DOHH2 (cell line): Measurements from ENCODE around the gene ORC1.

ENCODE experiments used
- H3F3A ChIP-seq: fragments of 200-600 bp; sonication (generic), shearing (Covaris generic); 2 replicates; pipeline ENCODE4 v1.6.0; 2016; ENCODE audit warnings: antibody characterized with exemption, mild to moderate bottlenecking; ENCODE audit not compliant: control insufficient read depth, insufficient read depth
- H3K27ac ChIP-seq: fragments of 200-600 bp; sonication (generic); 2 replicates; pipeline ENCODE4 v1.5.1; 2014; ENCODE audit warnings: low read depth, mild to moderate bottlenecking, low read length, moderate library complexity
- H3K27me3 ChIP-seq: fragments of 200-600 bp; sonication (generic); 2 replicates; pipeline ENCODE4 v1.6.1; 2014; ENCODE audit warnings: mild to moderate bottlenecking, low read length, mixed read lengths; ENCODE audit not compliant: control insufficient read depth
- H3K36me3 ChIP-seq: fragments of 200-600 bp; sonication (generic); 2 replicates; pipeline ENCODE4 v1.6.1; 2014; ENCODE audit warnings: mild to moderate bottlenecking, low read length, moderate library complexity, mixed read lengths; ENCODE audit not compliant: control insufficient read depth
- H3K4me1 ChIP-seq: fragments of 200-600 bp; sonication (generic); 2 replicates; pipeline ENCODE4 v1.6.1; 2014; ENCODE audit warnings: mild to moderate bottlenecking, low read length, mixed read lengths; ENCODE audit not compliant: control insufficient read depth
- H3K4me2 ChIP-seq: fragments of 200-600 bp; sonication (generic); 2 replicates; pipeline ENCODE4 v1.6.0; 2014; ENCODE audit warnings: mild to moderate bottlenecking, low read length, moderate library complexity
- H3K4me3 ChIP-seq: fragments of 200-600 bp; sonication (generic); 2 replicates; pipeline ENCODE4 v1.5.1; 2014; ENCODE audit warnings: mild to moderate bottlenecking, low read length, mixed read lengths
- H3K79me2 ChIP-seq: fragments of 200-600 bp; sonication (generic); 2 replicates; pipeline ENCODE4 v1.6.1; 2014; ENCODE audit warnings: mild to moderate bottlenecking, low read length, mixed read lengths; ENCODE audit not compliant: control insufficient read depth
- H3K9me2 ChIP-seq: fragments of 200-600 bp; sonication (generic); replicated peaks from 2 replicates; pipeline ENCODE4 v1.6.1; 2014; ENCODE audit warnings: mild to moderate bottlenecking, low read length, mixed read lengths; ENCODE audit not compliant: control insufficient read depth
- H3K9me3 ChIP-seq: fragments of 200-600 bp; sonication (generic); 2 replicates; pipeline ENCODE4 v1.6.1; 2014; ENCODE audit warnings: antibody characterized with exemption, low read length, mixed read lengths; ENCODE audit not compliant: control insufficient read depth, insufficient read depth
- H4K20me1 ChIP-seq: fragments of 200-600 bp; sonication (generic); 2 replicates; pipeline ENCODE4 v1.6.0; 2014; ENCODE audit warnings: low read depth, mild to moderate bottlenecking, antibody characterized with exemption, low read length, moderate library complexity; ENCODE audit not compliant: control insufficient read depth, insufficient read depth
- CTCF ChIP-seq: fragments of 200-600 bp; sonication (generic); IDR thresholded peaks from one replicate; pipeline ENCODE4 v1.5.1; 2014; ENCODE audit warnings: antibody characterized with exemption, mild to moderate bottlenecking, low read depth, low read length; ENCODE audit not compliant: poor library complexity, severe bottlenecking
- EZH2phosphoT487 ChIP-seq: fragments of 200-600 bp; sonication (generic); IDR thresholded peaks from 2 replicates; pipeline ENCODE4 v1.6.1; 2017; ENCODE audit warnings: borderline replicate concordance, mild to moderate bottlenecking, antibody characterized with exemption, low read length, moderate library complexity, mixed read lengths

Gene ORC1

GRCh38 chr1:52402860-52403240, 1.4 kb downstream of the ORC1 start:
- peak overlapping the region; percentile 92 for H3K4me3 ChIP-seq
- peaks cover 79% of the 10 kb centered on the region for H3K36me3 ChIP-seq
- no peaks in the 10 kb centered on the region for H3K9me3 ChIP-seq
- peak overlapping the region; percentile 76 for H3K4me2 ChIP-seq
- no peaks in the 10 kb centered on the region for H3F3A ChIP-seq
- no peaks in the 10 kb centered on the region for H3K27me3 ChIP-seq
- H3K79me2 ChIP-seq = peaks cover 83% of the 10 kb centered on the region
- H3K4me1 ChIP-seq = peaks cover 29% of the 10 kb centered on the region
- no peaks in the 10 kb centered on the region for H3K9me2 ChIP-seq
- no peak overlapping the region for H3K27ac ChIP-seq
- peaks cover 9% of the 10 kb centered on the region; the same call in 1 of the 2 replicates for H4K20me1 ChIP-seq
- no peak for TF ChIP-seq EZH2phosphoT487
- TF ChIP-seq CTCF = no peak

DNA sequence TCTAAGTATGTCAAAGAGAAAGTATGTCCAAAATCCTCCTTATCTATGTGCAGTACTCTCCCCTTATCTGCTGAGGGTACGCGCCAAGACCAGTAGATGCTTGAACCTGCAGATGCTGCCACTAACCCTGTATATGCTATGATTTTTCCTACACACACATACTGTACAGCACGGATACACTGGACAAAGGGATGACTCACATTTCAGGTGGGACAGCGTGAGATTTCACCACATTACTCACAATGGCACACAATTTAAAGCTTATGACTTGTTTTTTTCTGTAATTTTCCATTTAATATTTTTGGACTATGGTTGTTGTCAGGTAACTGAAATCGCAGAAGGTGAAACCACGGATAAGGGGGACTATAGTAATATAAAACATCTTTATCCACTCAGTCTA, 4.1 kb downstream of the ORC1 start:
- Histone ChIP-seq H3K79me2 (peaks cover 68% of the 10 kb centered on the region), H3K27ac (no peak overlapping the region), H3K9me3 (no peaks in the 10 kb centered on the region), H3K4me1 (peaks cover 14% of the 10 kb centered on the region), H3K9me2 (no peaks in the 10 kb centered on the region), H3K27me3 (no peaks in the 10 kb centered on the region), H3F3A (no peaks in the 10 kb centered on the region), H4K20me1 (peaks cover 9% of the 10 kb centered on the region; the same call in 1 of the 2 replicates), H3K4me2 (no peak overlapping the region), H3K36me3 (peaks cover 84% of the 10 kb centered on the region), H3K4me3 (no peak overlapping the region)
- no peak for TF ChIP-seq CTCF
- no peak for TF ChIP-seq EZH2phosphoT487

DNA sequence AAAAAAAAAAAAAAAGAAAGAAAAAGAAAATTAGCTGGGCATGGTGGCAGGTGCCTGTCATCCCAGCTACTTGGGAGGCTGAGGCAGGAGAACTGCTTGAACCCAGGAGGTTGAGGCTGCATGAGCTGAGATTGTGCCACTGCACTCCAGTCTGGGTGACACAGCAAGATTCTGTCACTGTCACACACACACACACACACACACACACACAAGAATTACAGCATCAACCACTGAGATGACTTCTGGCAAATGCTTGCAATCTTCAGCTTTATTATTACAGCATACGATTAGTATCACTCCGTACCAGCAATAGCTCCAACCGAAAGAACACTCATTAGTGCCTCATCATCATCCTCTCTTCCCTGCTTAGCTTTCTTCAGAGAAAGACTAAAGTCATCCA, 4.6 kb downstream of the ORC1 start:
- no peaks in the 10 kb centered on the region for H3K9me3 ChIP-seq
- peaks cover 14% of the 10 kb centered on the region for H3K4me1 ChIP-seq
- no peak overlapping the region for H3K27ac ChIP-seq
- no peaks in the 10 kb centered on the region for H3K9me2 ChIP-seq
- H3K36me3 ChIP-seq = peaks cover 88% of the 10 kb centered on the region
- no peak overlapping the region for H3K4me2 ChIP-seq
- no peak for TF ChIP-seq CTCF
- no peak for TF ChIP-seq EZH2phosphoT487
- peaks cover 63% of the 10 kb centered on the region for H3K79me2 ChIP-seq
- no peak overlapping the region for H3K4me3 ChIP-seq
- peaks cover 9% of the 10 kb centered on the region; the same call in 1 of the 2 replicates for H4K20me1 ChIP-seq
- no peaks in the 10 kb centered on the region for H3K27me3 ChIP-seq
- no peaks in the 10 kb centered on the region for H3F3A ChIP-seq

- no peak overlapping the region for H3K27ac ChIP-seq
- no peaks in the 10 kb centered on the region for H3K27me3 ChIP-seq
- H3K36me3 ChIP-seq = peaks cover 96% of the 10 kb centered on the region
- no peaks in the 10 kb centered on the region for H3K9me3 ChIP-seq
- no peaks in the 10 kb centered on the region for H3K9me2 ChIP-seq
- no peak overlapping the region for H3K4me3 ChIP-seq
- no peaks in the 10 kb centered on the region for H4K20me1 ChIP-seq
- peaks cover 36% of the 10 kb centered on the region for H3K79me2 ChIP-seq
- H3F3A ChIP-seq = no peaks in the 10 kb centered on the region
- H3K4me1 ChIP-seq = no peaks in the 10 kb centered on the region
- H3K4me2 ChIP-seq = no peak overlapping the region
- TF ChIP-seq CTCF (no peak), EZH2phosphoT487 (no peak)
These were observed 11.0 kb downstream of the ORC1 start for GRCh38 chr1:52393174-52393573.
